DMS53 (cell line): ENCODE measurements around the gene SDF2L1.

Experiments
- DNase-seq: peaks from one replicate; lab custom pipeline; 2025; lab: John Stamatoyannopoulos, UW

The SDF2L1 gene

GRCh38 chr22:21622011-21622918 lies 19.8 kb upstream of the SDF2L1 start:
- no peak for DNase-seq

GRCh38 chr22:21622919-21623647 lies 19.0 kb upstream of the SDF2L1 start:
- no peak for DNase-seq

GRCh38 chr22:21623648-21623970 lies 18.5 kb upstream of the SDF2L1 start:
- no peak for DNase-seq

DNA sequence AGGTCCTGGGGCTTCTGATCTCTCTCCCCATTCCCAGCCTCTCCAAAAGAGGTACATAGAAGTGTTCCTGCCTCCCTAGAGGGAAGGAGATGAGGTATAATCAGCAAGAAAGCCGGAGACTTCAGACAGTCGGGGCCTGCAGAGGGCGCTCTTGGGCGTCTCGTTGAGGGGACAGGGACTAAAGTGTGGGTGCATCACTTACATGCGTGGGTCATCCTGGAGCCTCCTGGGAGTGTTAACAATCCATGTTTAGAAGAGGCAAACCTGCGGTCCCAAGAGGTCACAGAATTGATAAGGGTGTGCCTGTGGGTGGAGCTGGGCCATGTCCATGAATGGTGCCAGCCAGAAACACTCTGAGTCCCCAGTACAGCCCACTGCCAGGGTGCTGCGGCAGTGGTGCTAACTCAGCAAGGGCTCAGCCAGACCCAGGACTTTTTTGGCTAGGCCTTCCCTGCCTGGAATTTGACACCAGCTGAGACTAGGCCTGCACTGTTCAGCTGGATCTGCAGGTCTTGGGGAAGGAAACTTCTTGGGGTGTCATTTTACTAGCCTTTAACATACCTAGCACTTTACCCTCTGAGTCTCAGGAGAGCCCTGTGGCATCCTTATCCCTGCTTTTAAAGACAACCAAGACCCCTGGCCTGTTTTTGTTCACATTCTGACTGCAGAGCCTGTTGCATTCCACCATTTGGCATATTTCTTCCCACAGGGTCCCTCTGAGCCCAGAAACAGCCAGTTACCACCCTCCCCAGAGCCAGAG lies 17.8 kb upstream of the SDF2L1 start:
- peak; percentile 35 for DNase-seq

- DNase-seq, result no peak
Observed at GRCh38 chr22:21624880-21625791, 17.0 kb upstream of the SDF2L1 start.

DNA sequence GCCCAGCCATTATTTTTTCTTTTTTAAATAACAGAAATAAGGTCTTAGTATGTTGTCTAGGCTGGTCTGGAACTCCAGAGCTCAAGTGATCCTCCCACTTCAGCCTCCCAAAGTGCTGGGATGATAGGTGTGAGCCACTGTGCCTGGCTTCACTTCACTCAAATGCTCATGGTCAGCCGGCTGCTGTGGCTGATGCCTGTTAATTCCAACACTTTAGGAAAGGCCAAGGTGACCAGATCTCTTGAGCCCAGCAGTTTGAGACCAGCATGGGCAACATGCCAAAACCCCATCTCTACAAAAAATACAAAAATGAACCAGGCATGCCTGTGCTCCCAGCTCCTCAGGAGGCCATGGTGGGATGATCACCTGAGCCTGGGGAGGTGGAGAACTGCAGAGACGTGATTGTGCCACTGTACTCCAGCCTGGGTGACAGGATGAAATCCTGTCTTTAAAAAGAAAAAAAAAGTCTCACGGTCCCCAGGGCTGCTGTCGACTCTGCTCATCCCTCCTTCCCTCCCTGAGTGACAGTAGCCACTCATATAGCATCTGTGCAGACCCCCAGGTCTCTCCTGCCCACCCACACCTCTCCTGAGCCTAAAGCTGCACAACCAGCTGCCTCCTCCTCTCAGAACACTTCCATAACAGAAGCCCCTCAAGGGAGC lies 15.9 kb upstream of the SDF2L1 start:
- no peak for DNase-seq

- no peak for DNase-seq
Observed at GRCh38 chr22:21626735-21627469, 15.2 kb upstream of the SDF2L1 start.

DNA sequence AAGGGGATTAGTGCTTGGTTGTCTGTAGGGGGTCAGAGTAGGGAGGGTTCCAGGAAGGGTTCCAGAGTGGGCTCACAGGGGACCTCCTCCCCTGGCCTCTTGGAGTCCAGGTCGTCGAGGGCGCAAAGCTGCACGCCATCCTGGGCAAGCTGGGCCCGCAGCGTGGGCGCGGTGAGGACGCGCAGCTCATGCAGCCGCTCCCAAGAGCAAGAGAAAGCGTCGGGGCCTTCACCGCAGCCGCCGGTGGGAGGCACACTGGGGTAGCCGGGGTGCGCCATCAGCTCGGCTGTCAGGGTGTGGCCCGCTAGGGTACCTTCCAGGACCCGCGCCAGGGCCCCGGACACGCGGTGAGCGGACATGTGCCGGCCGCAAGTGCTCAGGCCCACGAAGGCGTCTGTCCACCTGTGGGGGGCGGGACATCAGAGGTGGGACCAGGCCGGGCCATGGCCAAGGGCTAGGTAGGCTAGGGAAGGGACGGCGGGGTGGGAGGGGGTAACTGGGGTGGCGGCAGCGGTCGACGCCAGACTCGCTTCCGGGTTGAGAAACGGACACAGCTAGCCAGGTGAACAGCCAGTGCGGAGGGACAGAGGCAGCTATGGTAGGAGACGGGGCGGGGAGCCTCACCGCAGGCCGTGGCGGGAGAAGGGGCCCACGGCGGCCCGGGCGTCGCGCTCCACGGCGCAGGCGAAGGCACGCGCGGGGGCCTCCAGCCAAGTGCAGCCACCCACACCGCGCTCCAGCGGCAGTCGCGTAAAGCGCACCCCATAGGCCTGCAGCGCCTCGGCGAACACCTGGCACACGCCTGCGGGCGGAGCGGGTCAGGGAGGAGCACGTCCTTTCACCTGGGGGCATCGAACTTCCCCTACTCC lies 13.5 kb upstream of the SDF2L1 start:
- DNase-seq, result no peak

DNA sequence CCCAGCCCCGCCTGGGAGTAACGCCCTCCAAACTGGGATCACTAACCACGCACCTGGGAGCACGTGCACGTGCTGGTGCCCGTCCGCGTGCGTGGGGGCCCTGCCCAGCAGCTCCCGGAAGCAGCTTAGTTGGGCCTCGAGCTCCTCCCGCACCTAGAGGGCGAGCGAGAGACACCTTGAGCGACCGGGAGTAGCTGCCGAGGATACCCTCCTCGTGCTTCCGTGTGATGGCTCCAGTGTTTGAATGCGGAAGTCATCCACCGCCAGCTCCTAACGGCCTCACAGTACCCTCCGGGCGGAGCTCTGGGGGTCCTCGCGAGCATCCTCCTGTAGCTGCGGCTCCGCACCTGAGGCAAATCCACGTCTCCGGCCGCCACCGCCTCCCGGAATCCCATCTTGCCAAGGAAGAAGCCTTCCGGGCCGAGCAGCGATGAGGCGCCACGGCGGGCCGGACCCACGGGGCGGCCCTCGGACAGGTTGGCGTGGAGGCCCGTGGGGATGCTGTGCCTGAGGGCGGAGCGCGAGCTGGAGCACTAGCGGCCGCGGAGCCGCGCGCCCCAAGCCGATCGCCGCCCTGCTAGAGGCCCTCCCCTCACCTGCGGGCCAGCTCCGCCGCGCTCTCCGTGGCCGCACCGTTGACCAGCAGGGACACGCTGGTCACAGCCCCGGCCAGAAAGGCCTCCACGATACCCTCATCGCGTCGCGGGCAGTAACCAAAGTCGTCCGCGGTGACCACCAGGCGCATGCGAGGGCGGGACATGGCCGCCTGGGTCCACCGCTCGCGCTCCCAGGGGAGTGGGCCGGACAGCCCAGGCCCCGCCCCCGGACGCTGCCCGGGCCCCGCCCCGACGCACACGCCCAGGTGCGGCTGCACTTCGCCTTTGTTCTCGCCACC lies 12.6 kb upstream of the SDF2L1 start, which contains the start of gene YDJC:
TSS of gene YDJC (minus strand) at position 768 of the 895 bp plus-strand sequence. CDS start at position 760, 8 bp downstream.
- peak; percentile 92 for DNase-seq

DNA sequence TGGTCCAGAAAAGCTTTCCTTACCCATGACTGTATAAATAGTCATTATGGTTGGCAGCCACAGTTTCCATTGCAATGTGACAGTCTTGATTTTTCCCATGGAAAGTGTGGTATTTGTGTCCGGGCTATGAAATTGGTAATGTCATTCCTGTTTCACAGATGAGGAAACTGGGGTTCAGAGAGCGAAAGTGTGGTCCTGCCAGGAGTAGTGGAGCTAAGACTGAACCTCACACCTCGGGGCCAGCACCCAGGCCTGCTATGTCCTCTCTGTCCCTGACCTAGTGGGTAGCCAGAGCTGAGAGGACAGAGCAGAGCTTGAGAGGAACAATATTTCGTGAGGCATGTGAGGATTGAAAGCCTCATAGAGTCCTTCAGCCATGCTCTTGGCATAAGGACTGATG lies 11.1 kb upstream of the SDF2L1 start:
- DNase-seq, result no peak

DNA sequence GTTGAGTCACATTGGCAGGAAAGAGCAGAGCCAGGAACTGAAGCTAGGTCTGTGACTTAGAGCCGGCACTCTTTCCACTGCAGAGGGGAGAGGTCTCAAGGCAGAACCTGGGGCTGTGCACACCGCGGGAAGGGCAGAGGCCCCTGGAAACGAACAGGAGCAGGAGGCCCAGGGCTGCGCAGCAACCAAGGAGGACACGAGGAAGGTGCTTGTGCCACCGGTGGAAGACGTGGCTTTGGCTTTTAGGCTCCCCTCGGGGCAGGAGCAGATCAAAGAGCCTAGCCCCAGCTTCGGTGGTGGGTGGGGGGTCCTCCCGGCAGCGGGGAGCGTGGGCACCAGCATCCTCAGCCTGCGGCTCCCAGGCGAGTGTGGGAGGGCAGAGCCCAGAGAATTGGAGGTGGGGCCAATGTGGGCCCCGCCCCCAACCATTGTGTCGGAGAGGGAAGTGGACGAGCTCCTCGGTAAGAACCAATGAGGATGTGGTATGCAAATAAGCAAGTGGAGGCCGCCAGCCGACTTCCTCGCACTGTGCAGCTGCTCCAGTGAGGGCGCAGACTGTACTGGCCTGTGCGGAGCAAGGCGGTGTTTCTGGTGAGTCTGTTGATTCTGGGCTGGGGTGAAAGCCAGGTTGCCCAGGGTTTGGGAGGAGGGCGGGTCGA lies 9.7 kb upstream of the SDF2L1 start, which contains the start of gene CCDC116:
TSS of gene CCDC116 (plus strand) at position 524 of the 659 bp plus-strand sequence. CDS start 422 bp downstream, outside the sequence.
- peak; percentile 16 for DNase-seq

DNA sequence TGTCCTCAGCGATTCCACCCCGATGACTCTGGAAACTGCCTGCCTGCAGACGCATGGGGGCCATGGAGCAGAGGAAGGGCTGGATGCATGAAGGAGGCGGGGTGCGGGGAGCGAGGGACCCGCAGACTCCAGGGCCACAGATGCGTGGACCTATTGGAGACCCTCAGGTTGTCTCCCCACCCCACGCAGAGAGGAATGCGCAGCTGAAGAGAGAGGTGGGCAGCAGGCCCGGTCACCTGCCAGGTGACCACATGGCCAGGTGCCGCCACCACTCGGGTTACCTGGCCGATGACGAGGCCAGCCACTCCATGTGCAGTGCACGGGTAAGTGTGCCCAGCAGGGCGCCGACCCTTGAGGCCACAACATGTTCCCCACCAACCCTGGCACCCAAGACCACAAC lies 9.2 kb upstream of the SDF2L1 start:
- no peak for DNase-seq

DNA sequence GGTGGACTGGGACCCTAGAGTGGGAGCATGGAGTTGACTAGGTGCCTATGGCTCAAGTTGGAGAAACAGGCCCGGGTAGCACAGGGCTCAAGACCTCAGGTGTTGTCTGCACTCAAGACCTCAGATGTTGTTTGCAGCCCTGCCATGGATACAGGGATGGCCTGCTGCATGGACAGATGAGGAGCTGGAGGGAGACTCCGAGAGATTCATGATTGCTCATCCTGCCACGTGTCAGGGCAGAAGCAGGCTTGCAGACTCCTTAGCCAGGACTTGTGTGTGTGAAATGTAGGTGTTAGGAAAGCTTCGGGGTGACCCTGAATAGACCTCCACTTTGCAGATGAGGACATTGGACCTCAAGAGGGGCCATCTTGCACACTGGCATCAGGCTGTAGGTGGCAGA lies 8.6 kb upstream of the SDF2L1 start:
- DNase-seq, result no peak

GRCh38 chr22:21634081-21634480 lies 8.0 kb upstream of the SDF2L1 start:
- DNase-seq, result no peak

- DNase-seq, result no peak
Observed at GRCh38 chr22:21634844-21635243, 7.3 kb upstream of the SDF2L1 start.

- no peak for DNase-seq
Observed at GRCh38 chr22:21635771-21636510, 6.2 kb upstream of the SDF2L1 start.
